Measurements from ENCODE around the gene PLXNB1.
"Not testable (repeated sequence)": the region's sequence is repeated elsewhere in the genome, so short reads cannot be mapped to it uniquely, and the experiment has no call there.

The PLXNB1 gene

GRCh38 chr3:48463703-48464102 is 33.8 kb upstream of the PLXNB1 start:
- no peak for DNase-seq

- not testable (repeated sequence) for DNase-seq
These were observed 31.9 kb upstream of the PLXNB1 start for GRCh38 chr3:48461767-48462166.

GRCh38 chr3:48460517-48460902 is 30.6 kb upstream of the PLXNB1 start:
- DNase-seq, result no peak

- DNase-seq, result no peak
These were observed 30.1 kb upstream of the PLXNB1 start for GRCh38 chr3:48459773-48460516.

GRCh38 chr3:48459331-48459730 is 29.4 kb upstream of the PLXNB1 start:
- no peak for DNase-seq

GRCh38 chr3:48456456-48456855 is 26.6 kb upstream of the PLXNB1 start:
- no peak for DNase-seq

GRCh38 chr3:48451270-48451669 is 21.4 kb upstream of the PLXNB1 start:
- peak; percentile 33 for DNase-seq

GRCh38 chr3:48446425-48447193 is 16.7 kb upstream of the PLXNB1 start, which contains the start of gene ATRIP:
Gene ATRIP, plus strand, starts transcription at chr3:48446737. Its CDS starts 109 bp downstream, at chr3:48446846.
- no peak for DNase-seq

GRCh38 chr3:48446043-48446424 is 16.1 kb upstream of the PLXNB1 start:
- no peak for DNase-seq

- DNase-seq, result no peak
These were observed 15.5 kb upstream of the PLXNB1 start for GRCh38 chr3:48445277-48445882.

- DNase-seq, result no peak
These were observed 12.1 kb upstream of the PLXNB1 start for GRCh38 chr3:48441940-48442339.

- DNase-seq, result no peak
These were observed 10.7 kb upstream of the PLXNB1 start for GRCh38 chr3:48440590-48440958.

- DNase-seq, result peak; percentile 81
These were observed 10.1 kb upstream of the PLXNB1 start, which contains the start of the genes CCDC51 and TMA7 for GRCh38 chr3:48439820-48440589. Gene CCDC51, minus strand, starts transcription at chr3:48440119. Its CDS starts 4,991 bp downstream, at chr3:48435128. Gene TMA7, plus strand, starts transcription at chr3:48440257. Its CDS starts 40 bp downstream, at chr3:48440297.

- no peak for DNase-seq
These were observed 7.9 kb upstream of the PLXNB1 start for GRCh38 chr3:48437812-48438211.

- DNase-seq, result no peak
These were observed 7.0 kb upstream of the PLXNB1 start for GRCh38 chr3:48436855-48437254.

GRCh38 chr3:48436477-48436787 is 6.5 kb upstream of the PLXNB1 start:
- no peak for DNase-seq

- DNase-seq, result no peak
These were observed 6.0 kb upstream of the PLXNB1 start for GRCh38 chr3:48435774-48436476.

GRCh38 chr3:48435223-48435595 is 5.3 kb upstream of the PLXNB1 start:
- DNase-seq, result no peak

GRCh38 chr3:48434591-48435222 is 4.8 kb upstream of the PLXNB1 start:
- DNase-seq, result no peak

- DNase-seq, result no peak
These were observed 3.7 kb upstream of the PLXNB1 start for GRCh38 chr3:48433472-48434118.
